Measurements from ENCODE around the gene DCUN1D1. TPM values are rescaled to one million over a fixed set of nuclear protein-coding genes. Genes with fewer than 3 reads are reported as not detected.

The DCUN1D1 gene
- total RNA-seq, 2 experiments from 2014 or later, result 60.2 to 63.1 TPM

DNA sequence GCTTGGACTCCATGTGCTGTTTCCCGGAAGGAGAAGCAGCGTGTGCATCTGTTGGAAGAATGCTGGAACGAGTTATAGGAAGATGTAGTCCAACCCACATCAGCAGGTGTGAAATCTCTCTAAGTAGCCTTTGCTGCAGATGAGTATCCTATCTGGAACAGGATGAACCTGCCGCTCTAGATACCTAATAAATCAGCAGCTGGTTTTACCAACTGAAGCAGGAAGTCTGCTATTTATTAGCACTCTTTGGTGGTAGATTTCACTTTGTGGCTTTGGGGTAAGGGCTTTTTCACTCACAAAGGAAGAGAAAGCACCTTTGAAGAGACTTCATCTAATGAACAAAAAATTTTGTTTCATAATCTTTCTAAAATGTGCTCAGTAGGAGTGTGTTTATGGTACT is 66.4 kb downstream of the DCUN1D1 start:
- no peaks in the 10 kb centered on the region for H3K9me3 Mint-ChIP-seq
- DNase-seq, result no peak
- ChIA-PET POLR2A (no interaction called here), CTCF (interaction anchor here (0.8 to 1.0 kb wide), 2 partner anchors 59 to 199 kb away, joined by 3 read pairs; no protein-coding TSS in a partner anchor)
- peaks cover 55% of the 10 kb centered on the region for H3K4me1 Mint-ChIP-seq
- no peak overlapping the region for H3K4me3 Mint-ChIP-seq
- H3K36me3 Mint-ChIP-seq (ENCODE audit: low read depth), result peaks cover 31% of the 10 kb centered on the region
- H3K27me3 Mint-ChIP-seq, result no peaks in the 10 kb centered on the region
- peak overlapping the region; percentile 50 for H3K27ac Mint-ChIP-seq

- CTCF ChIA-PET, result interaction anchor here (0.5 kb wide), 1 partner anchor 188 kb away, joined by 3 read pairs; no protein-coding TSS in a partner anchor
- H3K27ac Mint-ChIP-seq, result no peak overlapping the region
- H3K9me3 Mint-ChIP-seq, result no peaks in the 10 kb centered on the region
- POLR2A ChIA-PET, result interaction anchor here (1.2 kb wide), 1 partner anchor 8 kb away, joined by 3 read pairs; no protein-coding TSS in a partner anchor
- H3K4me3 Mint-ChIP-seq, result no peak overlapping the region
- no peaks in the 10 kb centered on the region for H3K27me3 Mint-ChIP-seq
- DNase-seq, result no peak
- H3K4me1 Mint-ChIP-seq, result peaks cover 55% of the 10 kb centered on the region
- peaks cover 35% of the 10 kb centered on the region for H3K36me3 Mint-ChIP-seq (ENCODE audit: low read depth)
Observed at GRCh38 chr3:182912474-182912873, 67.9 kb downstream of the DCUN1D1 start.

GRCh38 chr3:182911782-182912111 is 68.6 kb downstream of the DCUN1D1 start:
- CTCF ChIA-PET, result interaction anchor here (0.5 to 2.9 kb wide), 5 partner anchors 10 to 188 kb away, joined by 3 to 11 read pairs (median 3); no protein-coding TSS in a partner anchor
- H3K36me3 Mint-ChIP-seq (ENCODE audit: low read depth), result peaks cover 31% of the 10 kb centered on the region
- H3K27me3 Mint-ChIP-seq, result no peaks in the 10 kb centered on the region
- peak overlapping the region; percentile 82 for H3K27ac Mint-ChIP-seq
- DNase-seq, result no peak
- peaks cover 55% of the 10 kb centered on the region for H3K4me1 Mint-ChIP-seq
- POLR2A ChIA-PET, result interaction anchor here (1.3 kb wide), 2 partner anchors 10 to 187 kb away, joined by 3 to 4 read pairs; partner anchors contain the start of gene MCCC1
- H3K4me3 Mint-ChIP-seq, result no peak overlapping the region
- no peaks in the 10 kb centered on the region for H3K9me3 Mint-ChIP-seq

DNA sequence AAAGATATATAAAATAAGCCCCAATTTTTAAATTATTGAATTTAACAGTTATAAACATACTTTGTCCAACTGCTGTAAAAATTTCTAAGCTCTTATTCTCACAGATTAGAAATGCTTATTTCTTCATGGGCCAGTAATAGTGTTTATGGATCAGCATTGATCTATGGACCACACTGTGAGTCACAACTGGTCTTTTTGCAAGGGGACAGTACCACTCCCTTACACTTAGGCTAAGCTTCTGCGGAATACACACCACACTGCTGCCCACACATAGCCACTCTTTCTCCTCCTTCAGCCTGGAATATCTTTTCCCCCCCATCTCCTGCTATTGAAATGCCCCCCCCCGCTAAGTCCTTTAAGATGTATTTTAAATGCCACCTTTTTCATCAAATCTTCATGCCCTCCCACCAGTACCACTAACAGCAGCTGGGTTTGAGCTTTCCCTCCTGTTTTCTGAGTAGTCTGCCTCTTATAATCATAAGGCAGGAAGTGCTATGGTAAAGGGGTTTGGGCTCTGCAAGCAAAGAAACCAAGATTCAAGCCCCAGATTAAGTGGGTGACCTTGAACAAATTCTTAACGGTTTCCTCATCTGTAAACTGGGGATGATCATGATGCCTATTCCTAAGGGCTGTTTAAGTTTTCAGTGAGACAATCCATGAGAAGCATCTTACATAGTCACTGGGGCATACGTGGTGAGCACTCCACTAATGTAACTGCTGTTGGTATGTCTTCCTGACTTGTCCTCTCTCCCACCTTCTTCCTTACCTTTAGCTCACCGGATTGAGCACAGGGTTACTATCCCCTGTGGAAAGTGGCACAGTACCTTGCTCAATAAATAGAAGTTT is 69.2 kb downstream of the DCUN1D1 start:
- Mint-ChIP-seq H3K4me1 (peaks cover 55% of the 10 kb centered on the region), H3K27me3 (no peaks in the 10 kb centered on the region), H3K36me3 (ENCODE audit: low read depth) (peaks cover 34% of the 10 kb centered on the region), H3K27ac (peak overlapping the region; percentile 82), H3K9me3 (no peaks in the 10 kb centered on the region), H3K4me3 (peak overlapping the region; percentile 1)
- DNase-seq, result peak; percentile 22
- CTCF ChIA-PET, result interaction anchor here (0.5 to 2.9 kb wide), 17 partner anchors 8 to 201 kb away, joined by 3 to 11 read pairs (median 3); no protein-coding TSS in a partner anchor
- POLR2A ChIA-PET, result interaction anchor here (1.3 kb wide), 2 partner anchors 11 to 188 kb away, joined by 3 to 4 read pairs; partner anchors contain the start of gene MCCC1

- H3K27ac Mint-ChIP-seq, result peak overlapping the region; percentile 41
- ChIA-PET CTCF (interaction anchor here (0.7 to 2.9 kb wide), 21 partner anchors 10 to 473 kb away, joined by 3 to 11 read pairs (median 4); no protein-coding TSS in a partner anchor), POLR2A (no interaction called here)
- H3K4me1 Mint-ChIP-seq, result peaks cover 48% of the 10 kb centered on the region
- no peaks in the 10 kb centered on the region for H3K9me3 Mint-ChIP-seq
- no peak for DNase-seq
- H3K36me3 Mint-ChIP-seq (ENCODE audit: low read depth), result peaks cover 37% of the 10 kb centered on the region
- H3K27me3 Mint-ChIP-seq, result no peaks in the 10 kb centered on the region
- H3K4me3 Mint-ChIP-seq, result no peak overlapping the region
Observed at GRCh38 chr3:182909318-182910040, 70.9 kb downstream of the DCUN1D1 start.

DNA sequence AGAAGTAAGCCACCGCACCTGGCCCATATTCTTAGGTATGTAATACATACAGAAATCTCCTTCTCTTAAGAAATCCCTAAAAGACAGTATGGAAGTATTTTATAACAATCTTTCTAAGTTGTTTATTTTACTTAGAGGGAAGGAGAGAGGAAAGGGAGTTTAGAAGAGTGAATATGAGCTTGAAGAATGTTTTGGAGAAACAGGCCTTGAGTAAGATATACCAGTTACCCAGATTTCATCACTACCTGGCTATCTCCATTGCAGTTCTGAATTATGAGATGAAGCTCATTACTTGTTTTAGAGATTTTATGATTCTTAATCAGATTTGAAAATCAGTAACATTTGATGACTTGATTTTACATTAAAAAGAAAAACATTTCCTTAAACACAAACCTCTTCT is 71.9 kb downstream of the DCUN1D1 start:
- Mint-ChIP-seq H3K36me3 (ENCODE audit: low read depth) (peaks cover 42% of the 10 kb centered on the region), H3K9me3 (no peaks in the 10 kb centered on the region), H3K27ac (no peak overlapping the region), H3K27me3 (no peaks in the 10 kb centered on the region), H3K4me3 (no peak overlapping the region), H3K4me1 (peaks cover 41% of the 10 kb centered on the region)
- ChIA-PET POLR2A (no interaction called here), CTCF (interaction anchor here (1.0 to 2.7 kb wide), 4 partner anchors 10 to 474 kb away, joined by 3 to 10 read pairs (median 4); no protein-coding TSS in a partner anchor)
- no peak for DNase-seq

GRCh38 chr3:182906036-182906435 is 74.3 kb downstream of the DCUN1D1 start:
- no peak for DNase-seq
- no peak overlapping the region for H3K27ac Mint-ChIP-seq
- no peak overlapping the region for H3K4me3 Mint-ChIP-seq
- H3K27me3 Mint-ChIP-seq, result no peaks in the 10 kb centered on the region
- POLR2A ChIA-PET, result interaction anchor here (2.3 kb wide), 1 partner anchor 113 kb away, joined by 6 read pairs; the partner anchor contains the start of gene ATP11B
- H3K36me3 Mint-ChIP-seq (ENCODE audit: low read depth), result peaks cover 39% of the 10 kb centered on the region
- H3K4me1 Mint-ChIP-seq, result peaks cover 19% of the 10 kb centered on the region
- no peaks in the 10 kb centered on the region for H3K9me3 Mint-ChIP-seq
- CTCF ChIA-PET, result no interaction called here

GRCh38 chr3:182905623-182906022 is 74.7 kb downstream of the DCUN1D1 start:
- Mint-ChIP-seq H3K4me3 (no peak overlapping the region), H3K4me1 (peaks cover 16% of the 10 kb centered on the region), H3K27me3 (no peaks in the 10 kb centered on the region), H3K9me3 (no peaks in the 10 kb centered on the region), H3K27ac (peak overlapping the region; percentile 52), H3K36me3 (ENCODE audit: low read depth) (peaks cover 39% of the 10 kb centered on the region)
- ChIA-PET CTCF (no interaction called here), POLR2A (interaction anchor here (2.3 kb wide), 1 partner anchor 112 kb away, joined by 6 read pairs; the partner anchor contains the start of gene ATP11B)
- no peak for DNase-seq

- no peaks in the 10 kb centered on the region for H3K9me3 Mint-ChIP-seq
- peaks cover 3% of the 10 kb centered on the region for H3K4me1 Mint-ChIP-seq
- H3K4me3 Mint-ChIP-seq, result no peak overlapping the region
- no peaks in the 10 kb centered on the region for H3K27me3 Mint-ChIP-seq
- POLR2A ChIA-PET, result interaction anchor here (0.7 to 2.3 kb wide), 2 partner anchors 9 to 111 kb away, joined by 3 to 6 read pairs; partner anchors contain the start of gene ATP11B
- CTCF ChIA-PET, result no interaction called here
- DNase-seq, result no peak
- peaks cover 48% of the 10 kb centered on the region for H3K36me3 Mint-ChIP-seq (ENCODE audit: low read depth)
- H3K27ac Mint-ChIP-seq, result no peak overlapping the region
Observed at GRCh38 chr3:182904164-182904563, 76.2 kb downstream of the DCUN1D1 start.

- no peak for DNase-seq
- POLR2A ChIA-PET, result no interaction called here
- Mint-ChIP-seq H3K27me3 (no peaks in the 10 kb centered on the region), H3K9me3 (no peaks in the 10 kb centered on the region), H3K4me1 (peaks cover 1% of the 10 kb centered on the region), H3K4me3 (no peak overlapping the region), H3K36me3 (ENCODE audit: low read depth) (peaks cover 43% of the 10 kb centered on the region), H3K27ac (no peak overlapping the region)
- CTCF ChIA-PET, result interaction anchor here (1.0 to 1.4 kb wide), 2 partner anchors 9 to 188 kb away, joined by 3 to 6 read pairs; no protein-coding TSS in a partner anchor
Observed at GRCh38 chr3:182902236-182902635, 78.1 kb downstream of the DCUN1D1 start.

DNA sequence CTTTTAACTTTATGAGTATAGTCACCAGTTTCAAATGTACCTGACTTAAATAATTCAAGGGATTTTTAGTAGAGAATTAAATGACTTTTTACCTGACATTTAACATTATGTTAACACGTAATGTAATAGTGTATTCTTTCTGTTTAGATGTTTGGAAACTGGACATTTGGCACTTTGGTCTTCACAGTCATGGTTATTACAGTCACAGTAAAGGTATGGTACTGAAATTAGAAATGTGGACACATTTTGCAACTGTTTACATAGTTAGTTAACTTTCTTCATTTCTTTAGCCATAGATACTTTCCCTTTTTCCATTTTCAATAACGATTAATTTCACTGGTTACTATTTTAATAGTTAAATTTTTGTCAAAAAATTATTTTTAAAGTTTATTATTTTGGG is 83.8 kb downstream of the DCUN1D1 start:
- Mint-ChIP-seq H3K9me3 (no peaks in the 10 kb centered on the region), H3K27me3 (no peaks in the 10 kb centered on the region), H3K4me3 (no peak overlapping the region), H3K36me3 (ENCODE audit: low read depth) (peaks cover 33% of the 10 kb centered on the region), H3K4me1 (no peaks in the 10 kb centered on the region), H3K27ac (no peak overlapping the region)
- POLR2A ChIA-PET, result no interaction called here
- no peak for DNase-seq
- CTCF ChIA-PET, result no interaction called here

DNA sequence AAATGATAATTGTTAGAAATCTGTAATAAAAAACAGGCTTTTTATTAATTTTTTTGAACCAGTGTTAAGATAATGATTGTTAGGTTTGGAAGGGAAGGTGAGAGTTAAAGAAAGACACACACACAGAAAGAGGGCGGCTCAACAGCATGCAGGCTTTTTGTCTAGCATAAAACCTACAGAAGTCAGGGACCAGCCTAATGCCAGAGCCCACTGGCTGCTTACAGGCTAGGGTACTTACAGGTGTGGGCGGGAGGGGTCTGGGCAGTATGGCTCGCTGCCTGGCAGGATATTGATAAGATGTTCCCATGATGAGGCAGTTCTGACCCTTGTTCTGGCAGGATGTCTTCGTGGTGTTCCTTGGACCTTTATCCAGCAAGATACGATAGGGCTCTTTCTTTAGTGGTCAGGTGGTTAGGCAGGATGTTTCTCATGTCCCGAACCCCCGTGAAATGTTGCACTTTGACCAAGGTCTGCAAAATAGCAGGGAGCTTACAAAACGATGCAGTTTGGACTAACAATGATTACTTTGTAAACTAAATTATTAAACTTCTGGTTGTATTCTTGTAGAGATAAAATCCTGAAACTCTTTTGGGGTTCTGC is 84.7 kb downstream of the DCUN1D1 start:
- Mint-ChIP-seq H3K27me3 (no peaks in the 10 kb centered on the region), H3K36me3 (ENCODE audit: low read depth) (peaks cover 38% of the 10 kb centered on the region), H3K4me1 (no peaks in the 10 kb centered on the region), H3K27ac (no peak overlapping the region), H3K9me3 (no peaks in the 10 kb centered on the region), H3K4me3 (no peak overlapping the region)
- DNase-seq, result no peak
- POLR2A ChIA-PET, result no interaction called here
- CTCF ChIA-PET, result interaction anchor here (0.6 kb wide), 1 partner anchor 39 kb away, joined by 4 read pairs; no protein-coding TSS in a partner anchor
